GM19372 (cell line): ENCODE measurements around the gene SND1.
A peak's percentile ranks its signal among the peaks of the same experiment; 100 is the strongest.

Experiments used
- ATAC-seq: cut with Tn5 transposase; IDR thresholded peaks from one replicate; pipeline ENCODE4 v1.9.1; 2021; ENCODE audit warnings: mild to moderate bottlenecking, low read depth, moderate library complexity; ENCODE audit not compliant: unreplicated experiment

Gene SND1

GRCh38 chr7:127764681-127765080 is 112.7 kb downstream of the SND1 start:
- no peak for ATAC-seq

GRCh38 chr7:127765150-127765549 is 113.2 kb downstream of the SND1 start:
- no peak for ATAC-seq

GRCh38 chr7:127766831-127767459 is 115.0 kb downstream of the SND1 start:
- no peak for ATAC-seq

GRCh38 chr7:127768241-127768640 is 116.2 kb downstream of the SND1 start:
- ATAC-seq = no peak

GRCh38 chr7:127769137-127769536 is 117.1 kb downstream of the SND1 start:
- no peak for ATAC-seq

- ATAC-seq = no peak
Measured at GRCh38 chr7:127769696-127770400, 117.9 kb downstream of the SND1 start.

- no peak for ATAC-seq
Measured at GRCh38 chr7:127770885-127771284, 118.9 kb downstream of the SND1 start.

GRCh38 chr7:127771707-127772106 is 119.7 kb downstream of the SND1 start:
- ATAC-seq = peak; percentile 50

- ATAC-seq = no peak
Measured at GRCh38 chr7:127776776-127777386, 124.9 kb downstream of the SND1 start.

GRCh38 chr7:127780489-127780888 is 128.5 kb downstream of the SND1 start:
- ATAC-seq = no peak

- ATAC-seq = no peak
Measured at GRCh38 chr7:127781081-127781480, 129.1 kb downstream of the SND1 start.

- no peak for ATAC-seq
Measured at GRCh38 chr7:127782075-127782474, 130.1 kb downstream of the SND1 start.

GRCh38 chr7:127782654-127783559 is 130.9 kb downstream of the SND1 start:
- peak; percentile 84 for ATAC-seq

GRCh38 chr7:127786184-127786583 is 134.2 kb downstream of the SND1 start:
- ATAC-seq = no peak

GRCh38 chr7:127789031-127789430 is 137.0 kb downstream of the SND1 start:
- ATAC-seq = no peak

GRCh38 chr7:127791446-127792189 is 139.6 kb downstream of the SND1 start:
- ATAC-seq = no peak

GRCh38 chr7:127792528-127793342 is 140.7 kb downstream of the SND1 start:
- no peak for ATAC-seq

GRCh38 chr7:127793582-127793981 is 141.6 kb downstream of the SND1 start:
- ATAC-seq = no peak

GRCh38 chr7:127794136-127794535 is 142.1 kb downstream of the SND1 start:
- no peak for ATAC-seq
